Fibroblast of lung (primary cell): ENCODE results near the gene PCBP3.

Source experiments
- CTCF ChIP-seq, 2 donors: IDR thresholded peaks in 1 of 2; conservative IDR thresholded peaks in 1 of 2; 1 replicate in 1 of 2; 2 replicates in 1 of 2; pipeline ENCODE4 v1.5.1; 2011 to 2012; ENCODE audit warnings: low read length in 2 of 2, control low read depth in 1 of 2, inconsistent platforms in 1 of 2, low read depth in 1 of 2, mild to moderate bottlenecking in 1 of 2
- EZH2 ChIP-seq: IDR thresholded peaks from 2 replicates; pipeline ENCODE4 v1.5.1; 2012; ENCODE audit warnings: low read length, control low read depth, mild to moderate bottlenecking; ENCODE audit errors: missing control alignments

DNA sequence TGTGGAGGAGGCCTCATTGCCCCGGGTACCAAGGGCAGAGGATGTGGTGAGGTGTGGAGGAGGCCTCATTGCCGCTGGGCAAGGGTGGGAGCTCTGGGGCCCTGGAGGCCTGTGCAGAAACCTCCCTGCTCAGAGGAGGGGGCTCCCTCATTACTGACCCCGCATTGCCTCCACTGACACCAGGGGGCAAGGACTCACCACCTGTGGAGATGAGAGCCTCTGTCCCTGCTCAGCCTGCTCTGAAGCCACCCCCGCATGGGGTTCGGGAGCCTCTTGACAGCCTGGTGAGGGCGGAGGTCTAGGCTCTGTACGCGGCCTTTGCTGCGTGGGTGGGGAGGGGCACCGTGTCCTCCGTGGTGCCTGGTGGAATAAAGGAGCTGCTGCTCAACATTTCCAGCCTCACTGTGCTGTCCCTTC is 243.1 kb downstream of the PCBP3 start:
- no peak for TF ChIP-seq CTCF (conservative IDR thresholded peaks at IDR 0.05 in 1 of 2, IDR thresholded peaks at IDR 0.05 in 1 of 2; ENCODE audit: low read depth in 1 of 2, low read length in 2 of 2)
- no peak for TF ChIP-seq EZH2
